ENCODE data around the gene HLCS.

The HLCS gene

DNA sequence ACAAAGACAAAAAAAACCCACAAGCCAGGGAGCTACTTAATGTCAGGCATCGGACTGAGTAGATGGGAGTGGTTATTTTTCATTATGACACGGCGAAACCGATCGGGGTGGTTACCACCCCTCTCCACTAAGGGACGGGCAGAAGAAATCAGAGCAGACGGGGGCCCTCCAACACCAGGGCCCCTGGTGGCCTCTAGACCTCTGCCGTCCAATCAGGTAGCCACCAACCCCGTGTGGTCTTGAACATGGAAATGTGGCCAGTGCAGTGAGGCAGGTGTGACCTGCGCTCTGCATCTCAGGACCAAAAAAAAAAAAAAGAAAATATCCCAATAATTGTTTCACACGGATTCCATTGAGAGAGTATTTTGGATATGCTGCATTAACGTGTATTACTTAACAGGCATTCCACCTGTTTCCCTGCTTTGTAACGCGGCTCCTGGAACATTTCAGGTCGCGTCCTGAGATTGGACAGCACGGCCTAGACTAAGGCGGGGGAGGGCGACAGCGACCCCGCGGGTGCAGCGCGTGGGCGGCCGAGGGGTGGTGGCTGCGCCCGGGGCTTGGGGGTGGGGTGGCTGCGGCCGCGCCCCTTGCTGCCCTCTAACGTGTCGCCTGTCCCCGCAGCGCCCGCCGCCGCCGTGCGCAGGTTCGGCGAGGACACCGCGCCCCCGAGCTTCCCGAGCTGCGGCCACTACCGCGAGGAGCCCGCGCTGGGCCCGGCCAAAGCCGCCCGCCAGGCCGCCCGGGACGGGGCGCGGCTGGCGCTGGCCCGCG, 219.2 kb downstream of the HLCS start:
- ChIA-PET CTCF (interaction anchor here (0.8 kb wide), 1 partner anchor 107 kb away, joined by 3 read pairs; no protein-coding TSS in a partner anchor), POLR2A (no interaction called here)
- TF ChIP-seq EGR2 (tag by site-specific recombination; IDR thresholded peaks at IDR 0.05; ENCODE audit: low read depth): no peak
- TF ChIP-seq, protein P1, sequence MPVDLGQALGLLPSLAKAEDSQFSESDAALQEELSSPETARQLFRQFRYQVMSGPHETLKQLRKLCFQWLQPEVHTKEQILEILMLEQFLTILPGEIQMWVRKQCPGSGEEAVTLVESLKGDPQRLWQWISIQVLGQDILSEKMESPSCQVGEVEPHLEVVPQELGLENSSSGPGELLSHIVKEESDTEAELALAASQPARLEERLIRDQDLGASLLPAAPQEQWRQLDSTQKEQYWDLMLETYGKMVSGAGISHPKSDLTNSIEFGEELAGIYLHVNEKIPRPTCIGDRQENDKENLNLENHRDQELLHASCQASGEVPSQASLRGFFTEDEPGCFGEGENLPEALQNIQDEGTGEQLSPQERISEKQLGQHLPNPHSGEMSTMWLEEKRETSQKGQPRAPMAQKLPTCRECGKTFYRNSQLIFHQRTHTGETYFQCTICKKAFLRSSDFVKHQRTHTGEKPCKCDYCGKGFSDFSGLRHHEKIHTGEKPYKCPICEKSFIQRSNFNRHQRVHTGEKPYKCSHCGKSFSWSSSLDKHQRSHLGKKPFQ (tag by site-specific recombination; IDR thresholded peaks at IDR 0.05): no peak
- Histone ChIP-seq H3K4me3 (ENCODE audit: low read depth, low read length) (no peak overlapping the region), H3K9me3 (ENCODE audit: control insufficient read depth, insufficient read depth, low read depth, low read length) (no peaks in the 10 kb centered on the region), H3K36me3 (ENCODE audit: control insufficient read depth in 2 of 2, insufficient read depth in 1 of 2, low read length in 2 of 2) (peaks cover 17 to 46% of the 10 kb centered on the region in 2 experiments), H3K27ac (ENCODE audit: extremely low read depth, low read depth, low read length) (no peak overlapping the region), H3K4me1 (ENCODE audit: control insufficient read depth, insufficient read depth, low read length) (no peaks in the 10 kb centered on the region)

DNA sequence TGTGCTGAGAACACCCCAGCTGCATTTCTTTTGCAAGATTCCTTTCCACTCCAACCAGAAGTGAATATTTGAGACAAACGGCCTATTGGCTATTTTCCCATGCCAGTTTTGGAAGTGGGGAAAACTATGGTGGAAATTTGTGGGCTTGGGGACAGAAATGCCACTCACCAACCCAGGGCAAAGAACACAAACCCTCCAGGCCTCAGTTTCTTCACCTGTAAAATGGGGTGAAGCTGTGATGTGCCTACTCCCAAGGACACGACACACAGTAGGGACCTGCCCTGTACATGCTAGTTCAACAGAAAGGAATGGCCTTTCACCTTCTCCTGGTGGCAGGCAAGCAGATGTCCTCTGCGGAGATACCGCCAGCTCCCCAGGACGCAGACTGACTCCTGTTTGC, 221.0 kb downstream of the HLCS start:
- Histone ChIP-seq H3K4me3 (ENCODE audit: low read depth, low read length) (no peak overlapping the region), H3K27ac (ENCODE audit: extremely low read depth, low read depth, low read length) (no peak overlapping the region), H3K4me1 (ENCODE audit: control insufficient read depth, insufficient read depth, low read length) (no peaks in the 10 kb centered on the region), H3K9me3 (ENCODE audit: control insufficient read depth, insufficient read depth, low read depth, low read length) (no peaks in the 10 kb centered on the region), H3K36me3 (ENCODE audit: control insufficient read depth in 2 of 2, insufficient read depth in 1 of 2, low read length in 2 of 2) (peaks cover 18 to 57% of the 10 kb centered on the region in 2 experiments)
- ChIA-PET POLR2A (no interaction called here), CTCF (interaction anchor here (1.1 kb wide), 1 partner anchor 240 kb away, joined by 3 read pairs; no protein-coding TSS in a partner anchor)
- no peak for TF ChIP-seq ZNF473 (tag by site-specific recombination; IDR thresholded peaks at IDR 0.05)
- TF ChIP-seq ZNF366 (tag by site-specific recombination; conservative IDR thresholded peaks at IDR 0.05): no peak
- no peak for TF ChIP-seq TCF7L2 (IDR thresholded peaks at IDR 0.05; ENCODE audit: borderline replicate concordance, low read depth, low read length)

DNA sequence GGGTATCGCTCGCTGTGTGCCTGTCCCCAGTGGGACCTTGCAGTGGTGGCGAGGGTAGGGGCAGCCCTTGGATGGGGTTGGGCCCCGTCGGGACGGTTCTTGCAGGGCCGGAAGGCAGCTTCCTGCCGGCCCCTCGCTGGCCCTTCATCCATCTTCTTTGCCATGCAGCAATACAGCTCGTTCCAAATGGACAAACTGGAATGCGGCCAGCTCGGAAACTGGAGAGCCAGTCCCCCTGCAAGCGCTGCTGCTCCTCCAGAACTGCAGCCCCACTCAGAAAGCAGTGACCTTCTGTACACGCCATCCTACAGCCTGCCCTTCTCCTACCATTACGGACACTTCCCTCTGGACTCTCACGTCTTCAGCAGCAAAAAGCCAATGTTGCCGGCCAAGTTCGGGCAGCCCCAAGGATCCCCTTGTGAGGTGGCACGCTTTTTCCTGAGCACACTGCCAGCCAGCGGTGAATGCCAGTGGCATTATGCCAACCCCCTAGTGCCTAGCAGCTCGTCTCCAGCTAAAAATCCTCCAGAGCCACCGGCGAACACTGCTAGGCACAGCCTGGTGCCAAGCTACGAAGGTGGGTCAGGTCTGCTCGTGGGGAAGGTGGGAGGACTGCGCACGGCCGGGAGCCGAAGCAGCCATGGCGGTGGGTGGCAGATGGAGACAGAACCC, 221.8 kb downstream of the HLCS start:
- TF ChIP-seq ZFP3 (tag by site-specific recombination; IDR thresholded peaks at IDR 0.05; ENCODE audit: low read depth) (no peak), ZNF16 (tag by site-specific recombination; IDR thresholded peaks at IDR 0.05; ENCODE audit: low read depth) (no peak), ZNF660 (tag by site-specific recombination; IDR thresholded peaks at IDR 0.05) (no peak), ZNF768 (tag by site-specific recombination; IDR thresholded peaks at IDR 0.05) (no peak), SALL2 (tag by site-specific recombination; IDR thresholded peaks at IDR 0.05; ENCODE audit: borderline replicate concordance) (no peak), ZNF146 (tag by site-specific recombination; IDR thresholded peaks at IDR 0.05) (no peak), ZNF292 (tag by site-specific recombination; IDR thresholded peaks at IDR 0.05; ENCODE audit: borderline replicate concordance, low read depth) (no peak), ZNF792 (tag by site-specific recombination; IDR thresholded peaks at IDR 0.05) (no peak), ZFHX2 (tag by site-specific recombination; conservative IDR thresholded peaks at IDR 0.05) (no peak), MEIS1 (CRISPR knock-in tag; IDR thresholded peaks at IDR 0.05; ENCODE audit: borderline replicate concordance) (no peak), SP3 (tag by site-specific recombination; IDR thresholded peaks at IDR 0.05) (no peak), ZNF266 (tag by site-specific recombination; IDR thresholded peaks at IDR 0.05; ENCODE audit: low read depth) (no peak), ZNF112 (tag by site-specific recombination; IDR thresholded peaks at IDR 0.05) (no peak), ZBTB20 (tag by site-specific recombination; IDR thresholded peaks at IDR 0.05) (no peak), ZNF624 (tag by site-specific recombination; IDR thresholded peaks at IDR 0.05) (no peak)
- TF ChIP-seq, protein P2, sequence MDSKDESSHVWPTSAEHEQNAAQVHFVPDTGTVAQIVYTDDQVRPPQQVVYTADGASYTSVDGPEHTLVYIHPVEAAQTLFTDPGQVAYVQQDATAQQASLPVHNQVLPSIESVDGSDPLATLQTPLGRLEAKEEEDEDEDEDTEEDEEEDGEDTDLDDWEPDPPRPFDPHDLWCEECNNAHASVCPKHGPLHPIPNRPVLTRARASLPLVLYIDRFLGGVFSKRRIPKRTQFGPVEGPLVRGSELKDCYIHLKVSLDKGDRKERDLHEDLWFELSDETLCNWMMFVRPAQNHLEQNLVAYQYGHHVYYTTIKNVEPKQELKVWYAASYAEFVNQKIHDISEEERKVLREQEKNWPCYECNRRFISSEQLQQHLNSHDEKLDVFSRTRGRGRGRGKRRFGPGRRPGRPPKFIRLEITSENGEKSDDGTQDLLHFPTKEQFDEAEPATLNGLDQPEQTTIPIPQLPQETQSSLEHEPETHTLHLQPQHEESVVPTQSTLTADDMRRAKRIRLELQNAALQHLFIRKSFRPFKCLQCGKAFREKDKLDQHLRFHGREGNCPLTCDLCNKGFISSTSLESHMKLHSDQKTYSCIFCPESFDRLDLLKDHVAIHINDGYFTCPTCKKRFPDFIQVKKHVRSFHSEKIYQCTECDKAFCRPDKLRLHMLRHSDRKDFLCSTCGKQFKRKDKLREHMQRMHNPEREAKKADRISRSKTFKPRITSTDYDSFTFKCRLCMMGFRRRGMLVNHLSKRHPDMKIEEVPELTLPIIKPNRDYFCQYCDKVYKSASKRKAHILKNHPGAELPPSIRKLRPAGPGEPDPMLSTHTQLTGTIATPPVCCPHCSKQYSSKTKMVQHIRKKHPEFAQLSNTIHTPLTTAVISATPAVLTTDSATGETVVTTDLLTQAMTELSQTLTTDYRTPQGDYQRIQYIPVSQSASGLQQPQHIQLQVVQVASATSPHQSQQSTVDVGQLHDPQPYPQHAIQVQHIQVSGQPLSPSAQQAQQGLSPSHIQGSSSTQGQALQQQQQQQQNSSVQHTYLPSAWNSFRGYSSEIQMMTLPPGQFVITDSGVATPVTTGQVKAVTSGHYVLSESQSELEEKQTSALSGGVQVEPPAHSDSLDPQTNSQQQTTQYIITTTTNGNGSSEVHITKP (tag by site-specific recombination; IDR thresholded peaks at IDR 0.05): no peak
- TF ChIP-seq, protein P3, sequence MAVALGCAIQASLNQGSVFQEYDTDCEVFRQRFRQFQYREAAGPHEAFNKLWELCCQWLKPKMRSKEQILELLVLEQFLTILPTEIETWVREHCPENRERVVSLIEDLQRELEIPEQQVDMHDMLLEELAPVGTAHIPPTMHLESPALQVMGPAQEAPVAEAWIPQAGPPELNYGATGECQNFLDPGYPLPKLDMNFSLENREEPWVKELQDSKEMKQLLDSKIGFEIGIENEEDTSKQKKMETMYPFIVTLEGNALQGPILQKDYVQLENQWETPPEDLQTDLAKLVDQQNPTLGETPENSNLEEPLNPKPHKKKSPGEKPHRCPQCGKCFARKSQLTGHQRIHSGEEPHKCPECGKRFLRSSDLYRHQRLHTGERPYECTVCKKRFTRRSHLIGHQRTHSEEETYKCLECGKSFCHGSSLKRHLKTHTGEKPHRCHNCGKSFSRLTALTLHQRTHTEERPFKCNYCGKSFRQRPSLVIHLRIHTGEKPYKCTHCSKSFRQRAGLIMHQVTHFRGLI (tag by site-specific recombination; IDR thresholded peaks at IDR 0.05): no peak
- TF ChIP-seq, protein P4, sequence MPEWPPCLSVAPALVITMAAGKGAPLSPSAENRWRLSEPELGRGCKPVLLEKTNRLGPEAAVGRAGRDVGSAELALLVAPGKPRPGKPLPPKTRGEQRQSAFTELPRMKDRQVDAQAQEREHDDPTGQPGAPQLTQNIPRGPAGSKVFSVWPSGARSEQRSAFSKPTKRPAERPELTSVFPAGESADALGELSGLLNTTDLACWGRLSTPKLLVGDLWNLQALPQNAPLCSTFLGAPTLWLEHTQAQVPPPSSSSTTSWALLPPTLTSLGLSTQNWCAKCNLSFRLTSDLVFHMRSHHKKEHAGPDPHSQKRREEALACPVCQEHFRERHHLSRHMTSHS (tag by site-specific recombination; IDR thresholded peaks at IDR 0.05): no peak
- Histone ChIP-seq H3K27ac (ENCODE audit: extremely low read depth, low read depth, low read length) (no peak overlapping the region), H3K9me3 (ENCODE audit: control insufficient read depth, insufficient read depth, low read depth, low read length) (no peaks in the 10 kb centered on the region), H3K36me3 (ENCODE audit: control insufficient read depth in 2 of 2, insufficient read depth in 1 of 2, low read length in 2 of 2) (peaks cover 18 to 58% of the 10 kb centered on the region in 2 experiments), H3K4me1 (ENCODE audit: control insufficient read depth, insufficient read depth, low read length) (no peaks in the 10 kb centered on the region), H3K4me3 (ENCODE audit: low read depth, low read length) (no peak overlapping the region)
- CTCF ChIA-PET: interaction anchor here (0.7 to 1.1 kb wide), 2 partner anchors 114 to 239 kb away, joined by 3 read pairs; no protein-coding TSS in a partner anchor
- POLR2A ChIA-PET: no interaction called here
